Articular chondrocyte of knee joint (primary cell): Measurements from ENCODE around the gene CT55. TPM values are rescaled to one million over a fixed set of nuclear protein-coding genes. Genes with fewer than 3 reads are reported as not detected.

Experiments used
- total RNA-seq: library from RNA; depleted of rRNA; stranded (reverse); fragments of >200 nt; gene quantifications from 2 replicates; pipeline ENCODE4 v1.2.3, GENCODE V29; 2012

The CT55 gene, protein sequence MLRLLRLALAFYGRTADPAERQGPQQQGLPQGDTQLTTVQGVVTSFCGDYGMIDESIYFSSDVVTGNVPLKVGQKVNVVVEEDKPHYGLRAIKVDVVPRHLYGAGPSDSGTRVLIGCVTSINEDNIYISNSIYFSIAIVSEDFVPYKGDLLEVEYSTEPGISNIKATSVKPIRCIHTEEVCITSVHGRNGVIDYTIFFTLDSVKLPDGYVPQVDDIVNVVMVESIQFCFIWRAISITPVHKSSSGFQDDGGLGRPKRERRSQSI
- not detected in 2 replicates for total RNA-seq

DNA sequence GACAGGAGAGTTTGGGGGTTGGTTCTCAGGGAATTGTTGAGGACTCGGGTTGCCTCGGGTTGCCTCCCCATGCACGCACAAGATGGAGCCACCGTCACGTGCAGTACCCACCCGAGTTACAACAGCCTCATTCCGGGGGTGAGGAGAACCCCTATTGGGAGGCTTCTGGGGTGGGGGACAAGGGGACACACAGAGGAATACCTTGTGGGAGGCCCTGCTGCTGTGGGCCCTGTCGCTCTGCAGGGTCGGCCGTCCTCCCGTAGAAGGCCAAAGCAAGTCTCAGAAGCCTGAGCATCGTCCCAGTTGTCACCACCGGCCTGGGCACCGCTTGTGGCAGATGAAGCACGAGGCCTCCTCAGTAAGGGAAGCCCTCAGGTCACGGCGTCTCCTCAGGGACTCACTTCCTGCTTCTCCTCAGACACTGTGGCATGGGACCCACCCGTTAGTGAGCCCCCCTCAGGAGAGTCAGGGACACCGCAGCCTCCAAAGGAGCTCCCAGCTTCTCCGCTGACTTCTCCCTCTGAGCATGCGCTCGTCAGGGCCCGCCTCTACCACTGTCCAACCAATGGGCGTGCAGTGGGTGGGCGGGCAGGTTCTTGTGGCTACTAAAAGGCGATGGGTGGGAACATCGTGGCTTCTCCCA, at the start of gene CT55:
Gene CT55, minus strand, starts transcription at position 522 of the 643 bp plus-strand sequence. Its CDS starts 227 bp downstream, at position 295.

DNA sequence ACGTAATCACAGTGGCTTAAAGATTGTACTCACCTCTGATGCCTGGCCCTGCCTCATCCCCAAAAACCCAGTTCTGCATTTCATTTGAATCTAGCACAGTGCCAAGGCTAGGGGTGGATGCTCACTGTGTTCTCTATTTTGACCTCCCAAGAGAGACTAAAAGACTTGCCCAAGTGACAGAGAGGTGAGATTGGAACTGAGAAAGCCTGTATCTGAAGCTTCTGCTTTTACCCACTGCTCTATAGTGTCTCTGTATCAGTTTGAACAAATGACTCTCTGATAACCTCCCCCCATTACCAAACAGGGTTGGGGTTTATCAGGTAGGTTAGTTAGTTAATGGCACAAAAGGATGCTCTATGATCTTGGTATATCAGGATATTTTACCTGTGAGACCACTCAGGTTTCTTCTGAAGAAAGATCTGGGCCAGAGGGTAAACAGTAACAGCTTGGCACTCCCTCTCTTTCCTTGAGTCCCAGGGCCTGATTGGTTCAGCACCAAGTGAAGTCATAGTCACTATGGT, 51.1 kb downstream of the CT55 start, which contains the start of gene ETDB:
Gene ETDB, minus strand, starts transcription at position 471 of the 521 bp plus-strand sequence. CDS start 1,265 bp downstream, outside the sequence.

Other genes with a start within 250 kb of the CT55 start
- 4.2 and 5.5 TPM in 2 replicates for gene SMIM10, start 180.4 kb downstream of the CT55 start, total RNA-seq
- 8.0 and 14.4 TPM in 2 replicates for gene RTL8B, start 148.9 kb downstream of the CT55 start, total RNA-seq
- gene RTL8C, start 139.0 kb downstream of the CT55 start, total RNA-seq, result 44.4 and 57.4 TPM in 2 replicates
- gene RTL8A, start 119.3 kb downstream of the CT55 start, total RNA-seq, result 5.5 and 7.5 TPM in 2 replicates
- 0.65 and 0.78 TPM in 2 replicates for gene SMIM10L2B, start 72.7 kb downstream of the CT55 start, total RNA-seq
- gene ETDB, start 50.9 kb downstream of the CT55 start, total RNA-seq, result not detected in 2 replicates
- not detected in 2 replicates for gene ETDA, start 80.7 kb upstream of the CT55 start, total RNA-seq
- not detected in 2 replicates for gene ETDC, start 138.1 kb upstream of the CT55 start, total RNA-seq
- 7.9 and 8.5 TPM in 2 replicates for gene ZNF75D, start 172.7 kb upstream of the CT55 start, total RNA-seq
- gene ZNF449, start 173.4 kb upstream of the CT55 start, total RNA-seq, result 17.3 and 20.6 TPM in 2 replicates